ENCODE data around the gene SYT15B. TPM values are rescaled to one million over a fixed set of nuclear protein-coding genes. Genes with fewer than 3 reads are reported as not detected.
"Not testable (repeated sequence)": the region's sequence is repeated elsewhere in the genome, so short reads cannot be mapped to it uniquely, and the experiment has no call there.

SYT15B gene
- total RNA-seq, 1 donor from 2014 or later: not detected

DNA sequence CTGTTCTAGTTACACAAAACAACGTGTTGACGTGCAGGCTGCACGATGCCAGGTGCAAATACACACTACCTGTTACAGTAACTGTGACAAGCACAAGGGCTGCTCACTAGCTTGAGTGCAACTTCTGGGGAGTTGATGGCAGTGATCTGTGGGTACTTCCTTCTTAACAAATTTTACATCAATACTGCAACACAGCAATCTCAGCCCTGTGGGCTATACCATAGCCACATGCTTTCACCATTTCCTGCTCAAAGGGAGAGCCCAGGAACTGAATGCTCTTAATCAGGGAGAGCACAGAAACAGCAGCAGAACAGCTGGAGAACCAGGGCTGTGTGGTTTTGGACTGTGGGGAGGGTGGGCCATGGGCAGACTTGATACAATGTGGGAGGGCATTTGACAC is 10.2 kb downstream of the SYT15B start:
- not testable (repeated sequence) for H3K4me3 ChIP-seq (ENCODE audit: low read depth, low read length); FAIRE-seq; H3K27me3 ChIP-seq (ENCODE audit: control insufficient read depth, insufficient read depth, low read length); H3K36me3 ChIP-seq (ENCODE audit: control insufficient read depth, insufficient read depth, low read length); DNase-seq (ENCODE audit: low read depth)

DNA sequence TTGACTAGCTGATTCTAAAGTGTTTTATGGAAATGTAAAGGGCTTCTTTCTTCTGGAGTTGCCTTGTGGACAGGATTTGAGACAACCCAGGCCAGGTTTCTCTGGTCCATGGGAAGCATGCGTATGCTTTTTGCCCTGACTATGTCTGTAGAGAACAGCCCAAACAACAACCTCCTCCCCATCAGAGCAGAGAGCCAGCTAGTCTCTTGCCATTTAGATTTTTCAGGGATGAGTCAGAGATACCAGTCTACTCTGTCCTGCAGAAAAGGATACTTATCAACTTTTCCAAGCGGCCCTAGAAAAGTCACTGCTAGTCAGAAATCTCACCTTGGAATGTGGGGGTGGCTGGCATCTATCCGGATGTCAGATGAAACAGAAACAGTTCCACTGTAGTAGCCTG is 11.6 kb downstream of the SYT15B start:
- not testable (repeated sequence) for H3K4me3 ChIP-seq (ENCODE audit: low read depth, low read length); H3K36me3 ChIP-seq (ENCODE audit: control insufficient read depth, insufficient read depth, low read length); FAIRE-seq

DNA sequence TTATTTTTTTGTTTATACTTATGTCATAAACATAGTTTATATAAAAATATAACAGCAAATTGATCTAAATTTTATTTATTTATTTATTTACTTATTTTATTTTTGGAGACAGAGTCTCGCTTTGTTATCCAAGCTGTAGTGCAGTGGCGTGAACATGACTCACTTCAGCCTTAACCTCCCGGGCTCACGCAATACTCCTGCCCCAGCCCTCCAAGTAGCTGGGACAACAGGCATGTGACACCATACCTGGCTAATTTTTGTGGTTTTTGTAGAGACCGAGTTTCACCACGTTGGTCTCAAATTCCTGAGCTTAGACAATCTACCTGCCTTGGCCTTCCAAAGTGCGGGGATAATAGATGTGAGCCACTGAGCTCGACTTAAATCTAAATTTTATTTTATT is 13.0 kb downstream of the SYT15B start:
- not testable (repeated sequence) for DNase-seq (ENCODE audit: low read depth); H3K4me3 ChIP-seq (ENCODE audit: low read depth, low read length); FAIRE-seq; H3K36me3 ChIP-seq (ENCODE audit: control insufficient read depth, insufficient read depth, low read length); H3K27me3 ChIP-seq (ENCODE audit: control insufficient read depth, insufficient read depth, low read length)

More for the DNA sequence above, 11.6 kb downstream of the SYT15B start:
- not testable (repeated sequence) for DNase-seq (ENCODE audit: low read depth); H3K27me3 ChIP-seq (ENCODE audit: control insufficient read depth, insufficient read depth, low read length)

DNA sequence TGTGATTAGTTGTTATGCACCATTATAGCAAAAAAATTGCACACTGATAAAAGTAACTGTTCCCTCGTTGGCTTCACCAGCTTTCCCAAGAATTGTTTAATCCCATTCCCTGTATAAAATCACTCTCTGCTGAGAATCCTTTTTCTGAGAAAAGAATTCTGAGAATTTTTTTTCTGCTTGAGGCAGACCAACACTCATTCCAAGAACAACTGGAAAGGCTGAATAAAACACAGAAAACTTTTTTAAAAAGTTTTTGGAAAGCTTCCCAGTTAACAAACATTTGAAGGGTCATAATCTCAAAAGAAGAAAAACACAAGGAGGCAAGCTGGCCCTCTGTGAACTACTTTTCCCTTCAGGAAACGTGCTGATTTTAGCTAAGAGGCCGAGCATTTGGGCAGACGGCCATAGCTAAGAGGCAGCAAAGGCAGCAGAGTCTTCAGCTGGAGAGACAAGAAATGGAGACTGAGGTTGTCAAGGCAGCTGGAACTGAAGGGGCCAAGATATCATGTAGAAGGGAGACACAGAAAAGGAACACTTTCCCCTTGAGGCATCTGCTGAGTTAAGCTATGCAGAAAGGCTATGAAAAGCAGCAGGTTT is 16.5 kb downstream of the SYT15B start:
- FAIRE-seq; H3K27me3 ChIP-seq (ENCODE audit: control insufficient read depth, insufficient read depth, low read length): not testable (repeated sequence)

DNA sequence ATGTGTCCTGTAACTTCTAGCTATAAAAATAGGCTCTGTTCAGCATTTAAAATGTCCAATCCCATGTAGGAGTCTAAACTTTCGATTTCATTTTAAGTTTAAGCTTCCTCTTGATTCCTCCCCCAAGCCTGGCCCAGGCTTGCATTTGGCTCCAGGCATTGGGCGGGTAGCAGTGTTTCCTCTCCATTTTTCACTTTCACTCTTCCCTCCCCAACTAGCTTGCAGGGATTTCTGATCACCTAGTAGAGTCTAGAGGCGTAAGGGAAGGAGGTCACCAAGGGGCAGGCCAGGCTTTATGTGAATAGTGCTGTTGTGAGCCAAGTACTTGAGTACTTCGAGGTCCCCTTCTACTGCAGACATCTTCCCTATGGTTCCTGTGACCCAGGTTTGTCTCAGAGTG is 18.5 kb downstream of the SYT15B start:
- not testable (repeated sequence) for H3K36me3 ChIP-seq (ENCODE audit: control insufficient read depth, insufficient read depth, low read length); H3K4me3 ChIP-seq (ENCODE audit: low read depth, low read length); DNase-seq (ENCODE audit: low read depth); FAIRE-seq; H3K27me3 ChIP-seq (ENCODE audit: control insufficient read depth, insufficient read depth, low read length)

More for the DNA sequence above, 16.5 kb downstream of the SYT15B start:
- not testable (repeated sequence) for H3K4me3 ChIP-seq (ENCODE audit: low read depth, low read length); DNase-seq (ENCODE audit: low read depth); H3K36me3 ChIP-seq (ENCODE audit: control insufficient read depth, insufficient read depth, low read length)

DNA sequence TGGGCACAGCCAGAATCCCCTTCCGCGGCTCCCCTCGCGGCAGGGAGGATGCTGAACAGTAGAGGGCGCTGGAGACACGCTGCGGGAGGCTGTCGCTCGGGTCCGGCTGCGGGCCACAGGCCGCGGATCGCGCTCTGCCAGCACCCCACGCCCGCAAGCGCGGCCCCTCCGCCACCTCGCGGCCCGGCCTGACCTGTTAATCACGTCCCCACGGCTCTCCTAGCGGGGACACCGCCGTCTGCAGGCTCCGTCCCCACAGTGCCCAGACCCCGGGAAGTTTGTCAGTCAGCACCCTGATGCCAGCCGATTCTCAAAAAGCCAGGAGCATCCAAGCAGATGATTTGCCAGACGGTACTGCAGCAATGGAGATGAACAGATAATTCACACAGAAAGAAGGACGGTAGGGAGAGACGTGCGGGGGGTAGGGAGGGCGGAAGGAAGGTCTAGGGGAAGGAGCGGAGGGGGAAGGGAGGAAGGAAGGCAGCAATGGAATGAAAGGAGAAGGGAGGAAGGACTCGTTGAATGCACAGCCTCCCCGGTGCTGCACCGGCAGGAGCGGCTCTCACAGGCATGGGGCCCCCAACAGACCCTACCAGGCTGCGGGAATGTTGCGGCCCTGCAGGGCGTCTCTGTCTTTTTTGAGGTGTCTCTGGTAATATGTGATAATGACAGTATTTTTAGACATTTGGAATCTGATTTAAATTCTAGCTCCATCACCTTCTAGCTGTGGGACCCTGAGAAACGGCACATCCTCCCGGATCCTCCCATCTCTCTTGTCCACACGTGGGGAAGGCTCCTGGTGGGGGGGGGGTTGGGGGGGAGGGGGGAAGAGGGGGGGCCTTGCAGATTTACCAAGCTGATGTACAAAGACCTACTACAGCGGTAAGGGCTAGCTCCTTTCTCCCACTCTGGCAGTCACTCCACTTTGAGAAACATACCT is 19.5 kb downstream of the SYT15B start:
- FAIRE-seq; H3K36me3 ChIP-seq (ENCODE audit: control insufficient read depth, insufficient read depth, low read length); DNase-seq (ENCODE audit: low read depth); H3K27me3 ChIP-seq (ENCODE audit: control insufficient read depth, insufficient read depth, low read length): not testable (repeated sequence)
- H3K4me3 ChIP-seq (ENCODE audit: low read depth, low read length): peak overlapping the region; percentile 33

DNA sequence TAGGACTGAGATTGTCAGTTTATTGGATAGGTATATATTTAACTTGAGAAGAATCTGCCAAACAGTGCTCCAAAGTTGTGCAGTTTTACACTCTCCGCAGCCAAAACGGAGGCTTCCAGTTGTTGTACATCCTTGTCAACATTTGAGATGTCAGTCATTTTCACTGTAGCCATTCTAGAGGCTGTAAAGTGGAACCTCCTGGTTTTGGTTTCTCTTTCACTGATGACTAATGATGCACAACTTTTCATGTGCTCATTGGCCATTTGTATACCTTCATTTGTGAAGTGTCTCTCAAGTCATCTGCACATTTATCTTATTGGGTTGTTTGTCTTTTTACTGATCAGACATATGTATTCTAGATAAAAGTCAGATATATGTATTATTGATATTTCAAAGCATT is 22.5 kb downstream of the SYT15B start:
- not testable (repeated sequence) for FAIRE-seq; H3K36me3 ChIP-seq (ENCODE audit: control insufficient read depth, insufficient read depth, low read length); H3K4me3 ChIP-seq (ENCODE audit: low read depth, low read length); H3K27me3 ChIP-seq (ENCODE audit: control insufficient read depth, insufficient read depth, low read length); DNase-seq (ENCODE audit: low read depth)

DNA sequence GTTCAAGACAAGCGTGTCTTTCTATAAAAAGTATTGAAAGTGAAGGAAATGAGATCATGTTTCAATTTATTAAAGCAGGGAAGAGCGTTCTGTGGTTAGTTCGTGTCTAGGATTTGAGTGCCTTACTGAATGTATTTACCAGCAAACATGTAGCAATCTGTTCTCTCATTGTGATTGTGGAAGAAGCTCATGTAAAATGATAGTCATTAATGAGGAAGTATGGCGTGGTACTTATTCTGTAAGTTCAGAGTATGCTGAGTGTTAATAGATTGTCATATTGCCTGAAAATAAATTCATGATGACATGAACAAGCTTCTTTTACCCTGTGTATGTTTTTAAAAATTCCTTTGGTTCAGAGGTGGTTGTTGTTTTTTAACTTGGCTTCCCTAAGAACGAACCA is 32.5 kb downstream of the SYT15B start:
- DNase-seq (ENCODE audit: low read depth); H3K4me3 ChIP-seq (ENCODE audit: low read depth, low read length); H3K27me3 ChIP-seq (ENCODE audit: control insufficient read depth, insufficient read depth, low read length); FAIRE-seq; H3K36me3 ChIP-seq (ENCODE audit: control insufficient read depth, insufficient read depth, low read length): not testable (repeated sequence)

DNA sequence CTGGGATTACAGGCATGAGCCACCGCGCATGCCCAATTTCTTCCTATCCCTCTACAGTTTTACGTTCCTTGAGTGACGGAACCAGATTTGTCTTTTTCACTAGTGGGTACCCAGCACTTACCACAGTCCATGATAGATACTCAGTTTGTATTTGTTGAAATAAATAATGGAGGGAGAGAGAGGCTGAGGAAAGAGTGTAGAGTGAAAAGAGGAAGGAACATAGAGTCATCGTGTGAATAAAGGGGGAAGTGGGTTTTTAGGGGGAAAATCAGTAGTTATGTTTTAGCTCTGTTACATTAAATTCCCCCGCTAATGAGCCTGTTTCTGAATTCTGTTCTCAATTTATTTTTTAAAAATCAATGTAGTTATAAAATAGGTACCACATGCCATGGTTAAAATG is 37.7 kb downstream of the SYT15B start:
- DNase-seq (ENCODE audit: low read depth); H3K27me3 ChIP-seq (ENCODE audit: control insufficient read depth, insufficient read depth, low read length); H3K36me3 ChIP-seq (ENCODE audit: control insufficient read depth, insufficient read depth, low read length); H3K4me3 ChIP-seq (ENCODE audit: low read depth, low read length); FAIRE-seq: not testable (repeated sequence)

DNA sequence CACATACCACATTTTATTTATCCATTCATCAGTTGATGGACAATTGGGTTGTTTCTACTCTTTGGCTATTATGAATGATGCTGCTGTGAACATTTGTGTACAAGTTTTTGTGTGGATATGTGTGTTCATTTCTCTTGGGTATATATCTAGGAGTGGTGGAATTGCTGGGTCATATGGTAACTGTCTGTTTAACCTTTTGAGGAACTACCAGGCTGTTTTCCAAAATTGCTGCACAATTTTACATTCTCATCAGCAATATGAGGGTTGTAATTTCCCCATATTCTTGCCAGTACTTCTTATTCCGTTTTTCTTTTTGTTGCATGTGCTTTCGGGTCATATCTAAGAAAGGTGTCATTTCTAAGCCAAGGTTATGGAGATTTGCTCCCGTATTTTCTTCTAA is 38.3 kb downstream of the SYT15B start:
- H3K27me3 ChIP-seq (ENCODE audit: control insufficient read depth, insufficient read depth, low read length); H3K36me3 ChIP-seq (ENCODE audit: control insufficient read depth, insufficient read depth, low read length); DNase-seq (ENCODE audit: low read depth); H3K4me3 ChIP-seq (ENCODE audit: low read depth, low read length); FAIRE-seq: not testable (repeated sequence)

DNA sequence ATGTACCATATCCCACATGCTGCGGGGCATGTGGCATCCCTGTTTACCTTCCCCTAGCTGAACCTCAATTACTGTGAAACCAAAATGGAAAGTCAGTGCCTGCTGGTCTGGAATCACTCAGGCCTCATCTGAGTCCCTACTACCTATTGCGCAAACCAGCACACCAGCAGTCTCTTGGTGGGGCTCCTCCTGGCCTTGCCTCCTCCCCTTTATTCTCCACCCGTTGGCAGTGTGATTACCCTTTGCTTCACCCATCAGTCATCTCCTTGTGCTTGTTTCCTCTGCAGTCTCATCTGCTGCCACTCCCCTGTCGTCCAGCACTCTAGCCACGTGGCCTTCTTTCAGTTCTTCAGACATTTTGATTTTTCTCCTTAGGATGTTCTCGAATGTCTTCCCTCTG is 39.3 kb downstream of the SYT15B start:
- H3K4me3 ChIP-seq (ENCODE audit: low read depth, low read length); H3K27me3 ChIP-seq (ENCODE audit: control insufficient read depth, insufficient read depth, low read length); H3K36me3 ChIP-seq (ENCODE audit: control insufficient read depth, insufficient read depth, low read length); FAIRE-seq; DNase-seq (ENCODE audit: low read depth): not testable (repeated sequence)

DNA sequence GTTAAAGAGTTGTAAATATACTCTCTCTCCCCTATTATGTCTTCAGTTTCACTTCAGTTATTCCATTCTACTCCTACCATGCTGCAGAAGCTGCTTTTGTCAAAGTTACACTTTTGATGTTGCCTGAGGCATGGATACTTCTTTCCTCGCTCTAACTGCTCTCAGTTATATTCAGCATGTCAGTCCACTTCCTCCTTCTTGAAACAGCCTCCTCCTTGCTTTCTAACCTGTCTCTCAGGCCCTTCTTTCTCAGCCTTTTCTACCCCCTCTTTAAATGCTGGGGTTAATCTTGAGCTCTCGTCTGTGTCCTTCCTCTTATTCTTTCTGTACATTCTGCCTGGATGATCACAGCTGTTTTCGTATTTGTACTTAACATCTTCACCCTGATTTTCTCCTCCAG is 40.0 kb downstream of the SYT15B start:
- not testable (repeated sequence) for FAIRE-seq; DNase-seq (ENCODE audit: low read depth); H3K4me3 ChIP-seq (ENCODE audit: low read depth, low read length); H3K36me3 ChIP-seq (ENCODE audit: control insufficient read depth, insufficient read depth, low read length); H3K27me3 ChIP-seq (ENCODE audit: control insufficient read depth, insufficient read depth, low read length)

DNA sequence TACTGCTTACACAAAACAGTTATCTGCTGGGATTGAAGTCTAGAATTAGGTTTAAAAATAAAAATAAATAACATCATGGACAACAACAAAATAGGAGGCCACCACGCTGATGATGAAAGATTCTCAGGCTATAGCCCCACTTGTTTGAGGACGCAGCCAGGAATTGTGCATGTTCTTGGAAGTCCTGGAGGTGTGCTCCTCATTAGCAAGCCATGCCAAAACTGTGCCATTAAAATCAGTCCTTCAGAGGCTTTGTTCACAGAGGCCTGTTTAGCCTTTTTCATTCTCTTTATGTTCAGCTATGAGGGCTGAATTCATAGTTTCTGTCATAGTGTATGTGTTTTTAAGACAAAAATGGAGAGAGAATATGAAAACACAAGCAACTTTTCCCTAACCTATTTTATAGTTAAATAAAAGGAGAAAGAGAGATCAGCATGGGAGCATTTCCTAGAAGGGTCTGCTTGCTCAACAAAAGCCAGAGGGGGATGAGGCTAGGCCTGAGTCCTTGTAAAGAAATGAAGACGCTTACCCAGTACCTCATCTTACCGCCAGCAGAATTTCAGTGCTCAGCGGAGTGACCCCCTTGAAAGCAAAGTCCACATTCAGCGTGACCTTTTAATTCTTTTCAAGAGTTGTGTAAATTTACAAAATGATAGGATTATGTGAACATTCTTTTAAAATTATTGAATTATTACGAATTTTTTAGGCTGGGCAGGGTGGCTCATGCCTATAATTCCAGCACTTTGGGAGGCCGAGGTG is 46.2 kb downstream of the SYT15B start:
- not testable (repeated sequence) for H3K4me3 ChIP-seq (ENCODE audit: low read depth, low read length); H3K36me3 ChIP-seq (ENCODE audit: control insufficient read depth, insufficient read depth, low read length); DNase-seq (ENCODE audit: low read depth); FAIRE-seq; H3K27me3 ChIP-seq (ENCODE audit: control insufficient read depth, insufficient read depth, low read length)
